GM13976 (cell line): ENCODE measurements around the gene KLHL3.

Experiments
- DNase-seq: peaks from one replicate; pipeline ENCODE4 v3.0.0; 2012; ENCODE audit warnings: low spot score
- CTCF ChIP-seq: IDR thresholded peaks from 2 replicates; pipeline ENCODE4 v1.5.1; 2012; ENCODE audit warnings: borderline replicate concordance, mild to moderate bottlenecking; ENCODE audit not compliant: insufficient read depth; ENCODE audit errors: extremely low read depth, missing control alignments, control extremely low read depth
- in situ Hi-C: fragments of 300-500 bp; cut with MboI; formaldehyde crosslinking; loops from one replicate; pipeline ENCODE4 v1.12.0; 2022; ENCODE audit warnings: low sequenced_read_pairs, mixed read lengths, inconsistent platforms; ENCODE audit not compliant: unreplicated experiment

Gene KLHL3

GRCh38 chr5:137693951-137694721 lies 41.8 kb downstream of the KLHL3 start:
- no peak for DNase-seq
- TF ChIP-seq CTCF = no peak
- in situ Hi-C loops = no loop called here

- no peak for TF ChIP-seq CTCF
- DNase-seq = no peak
- in situ Hi-C loops = no loop called here
These were observed 42.5 kb downstream of the KLHL3 start for GRCh38 chr5:137693307-137693950.

GRCh38 chr5:137689306-137689705 lies 46.6 kb downstream of the KLHL3 start:
- in situ Hi-C loops = no loop called here
- no peak for DNase-seq
- no peak for TF ChIP-seq CTCF

GRCh38 chr5:137688210-137688840 lies 47.6 kb downstream of the KLHL3 start:
- no peak for TF ChIP-seq CTCF
- in situ Hi-C loops = no loop called here
- DNase-seq = no peak

GRCh38 chr5:137684761-137685160 lies 51.1 kb downstream of the KLHL3 start:
- DNase-seq = no peak
- TF ChIP-seq CTCF = no peak
- in situ Hi-C loops = no loop called here

GRCh38 chr5:137681191-137681590 lies 54.7 kb downstream of the KLHL3 start:
- no peak for DNase-seq
- in situ Hi-C loops = no loop called here
- no peak for TF ChIP-seq CTCF
